ENCODE results near the gene CRYGD. TPM values are rescaled to one million over a fixed set of nuclear protein-coding genes. Genes with fewer than 3 reads are reported as not detected.
"Not testable (repeated sequence)": the region's sequence is repeated elsewhere in the genome, so short reads cannot be mapped to it uniquely, and the experiment has no call there.

Gene CRYGD
- not detected in 2 replicates for total RNA-seq (2014; rRNA removed; shearing (Covaris generic))

DNA sequence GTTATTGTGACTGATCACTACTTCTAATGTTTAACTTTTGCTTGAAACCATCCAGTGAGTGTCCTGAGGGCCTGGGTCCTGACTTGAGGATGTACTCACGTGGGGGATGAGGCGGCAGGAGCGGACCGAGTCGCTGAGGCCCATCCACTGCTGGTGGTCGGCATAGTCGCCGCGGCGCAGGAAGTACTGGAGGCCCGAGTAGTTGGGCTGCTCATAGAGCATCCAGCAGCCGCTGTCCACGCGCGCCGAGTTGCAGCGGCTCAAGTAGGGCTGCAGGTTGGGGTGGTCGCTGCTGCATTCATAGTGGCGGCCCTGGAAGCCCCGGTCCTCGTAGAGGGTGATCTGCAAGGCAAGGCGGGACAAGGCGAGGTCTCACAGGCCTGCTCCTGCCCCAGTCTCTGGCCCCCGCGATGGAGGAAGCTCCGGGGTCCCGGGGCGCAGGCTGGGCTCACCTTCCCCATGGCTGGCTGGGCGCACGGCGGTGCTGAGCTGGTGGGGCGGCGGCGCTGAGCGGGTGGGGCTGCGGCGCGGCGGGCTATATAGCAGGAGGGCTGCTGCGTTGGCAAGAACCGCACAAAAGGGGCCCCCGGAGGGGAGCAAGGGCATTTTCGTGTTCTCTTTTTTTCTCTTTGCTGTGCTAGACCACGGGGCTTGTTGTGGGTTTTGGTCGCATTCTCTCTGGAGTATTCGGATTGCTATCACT, at the start of gene CRYGD:
CRYGD (minus strand) TSS at position 512 of the 703 bp plus-strand sequence; CDS start at position 461, 51 bp downstream.
- not testable (repeated sequence) for DNase-seq (ENCODE audit: low spot score)

DNA sequence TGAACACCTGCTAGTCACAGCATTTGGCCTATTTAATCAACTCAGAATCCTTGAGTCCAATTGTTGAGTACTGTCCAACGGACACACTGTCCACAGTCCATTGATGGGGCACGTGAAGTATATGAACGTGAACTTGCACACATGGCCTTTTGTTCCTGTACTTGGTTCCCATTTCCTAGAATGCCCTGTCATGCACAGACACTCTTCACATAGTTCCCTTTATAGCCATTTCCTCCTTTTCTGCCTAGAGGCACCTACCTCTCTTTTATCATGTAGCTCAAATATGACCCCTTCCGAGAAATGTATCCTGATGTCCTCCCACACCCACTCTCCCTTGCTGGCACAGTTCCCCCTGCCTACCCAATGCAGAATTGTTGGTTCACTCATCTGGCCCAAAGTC, 47.8 kb upstream of the CRYGD start:
- no peak for DNase-seq (ENCODE audit: low spot score)

DNA sequence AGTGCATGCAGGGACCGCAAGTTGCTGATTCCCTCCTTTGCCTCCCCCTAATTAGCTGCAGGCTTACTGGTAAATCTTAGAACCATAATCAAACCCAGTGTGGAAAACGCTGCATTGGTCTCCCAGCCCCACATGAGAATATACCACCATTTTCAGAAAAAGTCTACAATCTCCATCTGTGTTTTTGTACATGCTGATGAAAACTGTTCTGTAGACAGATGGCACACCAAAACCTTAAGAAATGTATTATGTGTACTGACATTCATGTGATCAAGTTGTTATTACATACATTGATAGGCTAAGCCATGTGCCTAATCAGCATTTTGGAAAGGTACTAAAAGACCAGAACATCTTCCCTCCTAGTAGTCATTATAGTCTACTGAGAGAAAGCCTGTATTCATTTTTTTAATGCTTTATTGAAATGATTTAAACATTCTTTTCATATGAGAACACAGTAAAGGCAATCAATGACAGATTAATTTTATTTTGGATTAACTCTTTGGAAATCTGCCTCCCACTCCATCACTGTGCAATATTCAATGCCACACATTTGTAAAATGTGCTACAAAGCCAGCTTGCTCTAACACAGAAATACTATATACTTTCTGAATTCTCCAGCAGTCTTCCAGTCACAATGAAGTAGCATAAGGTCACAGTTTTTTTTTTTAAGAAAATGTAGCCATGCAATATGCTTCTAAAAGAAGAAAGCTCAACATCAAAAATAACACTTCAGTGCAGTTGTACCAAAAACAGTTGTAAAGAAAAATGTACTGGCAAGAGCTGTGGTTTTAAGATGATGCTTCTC, 40.8 kb upstream of the CRYGD start:
- DNase-seq (ENCODE audit: low spot score), result no peak

DNA sequence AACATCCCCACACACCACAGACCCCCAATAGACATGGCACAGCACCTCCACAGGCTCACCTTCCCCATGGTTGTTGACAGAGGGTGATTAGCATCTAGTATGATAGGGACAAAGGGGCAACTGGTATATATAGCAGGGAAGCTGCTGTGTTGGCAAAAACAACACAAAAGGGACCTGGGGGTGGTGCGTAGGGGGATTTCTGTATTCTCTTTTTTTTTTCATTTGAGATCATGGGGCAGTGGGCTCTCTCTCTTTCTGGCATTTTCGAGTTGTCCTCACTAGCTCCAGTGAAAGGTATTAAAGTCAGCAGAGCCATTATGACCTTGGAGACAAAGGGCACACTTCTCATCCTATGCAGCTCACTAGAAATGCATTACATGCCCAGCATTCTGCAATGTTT, 39.2 kb upstream of the CRYGD start, which contains the start of gene CRYGA:
CRYGA (minus strand) TSS at position 101 of the 400 bp plus-strand sequence; CDS start at position 68, 33 bp downstream.
- no peak for DNase-seq (ENCODE audit: low spot score)

DNA sequence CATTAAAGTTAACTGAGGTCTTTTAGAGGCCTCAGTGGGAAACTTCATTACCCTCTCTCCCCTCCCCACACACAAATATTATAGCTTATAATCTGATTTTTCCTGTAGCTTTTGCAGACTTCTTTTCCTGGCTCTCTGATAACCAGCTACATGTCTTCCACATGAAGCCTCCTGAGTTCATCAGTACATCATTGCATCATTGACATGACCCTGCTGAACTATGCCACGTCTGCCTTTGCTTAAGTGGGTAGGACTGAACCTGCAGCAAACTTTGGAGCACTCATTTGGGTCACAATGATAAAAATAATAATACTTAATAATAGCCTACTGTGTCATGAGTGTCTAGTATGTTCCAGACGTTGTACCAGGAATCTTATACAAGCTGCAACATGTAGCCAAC, 32.1 kb upstream of the CRYGD start:
- no peak for DNase-seq (ENCODE audit: low spot score)

DNA sequence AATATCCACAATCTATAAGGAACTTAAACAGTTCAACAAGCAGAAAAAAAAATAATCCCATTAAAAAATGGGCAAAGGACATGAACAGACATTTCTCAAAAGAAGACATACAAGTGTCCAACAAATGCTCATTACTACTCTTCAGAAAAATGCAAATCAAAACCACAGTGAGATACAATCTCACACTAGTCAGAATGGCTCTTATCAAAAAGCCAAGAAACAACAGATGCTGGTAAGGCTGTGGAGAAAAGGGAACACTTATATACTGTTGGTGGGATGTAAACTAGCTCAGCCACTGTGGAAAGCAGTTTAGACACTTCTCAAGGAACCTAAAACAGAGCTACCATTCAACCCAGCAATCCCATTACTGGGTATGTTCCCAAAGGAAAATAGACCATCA, 28.8 kb upstream of the CRYGD start:
- DNase-seq (ENCODE audit: low spot score), result no peak

DNA sequence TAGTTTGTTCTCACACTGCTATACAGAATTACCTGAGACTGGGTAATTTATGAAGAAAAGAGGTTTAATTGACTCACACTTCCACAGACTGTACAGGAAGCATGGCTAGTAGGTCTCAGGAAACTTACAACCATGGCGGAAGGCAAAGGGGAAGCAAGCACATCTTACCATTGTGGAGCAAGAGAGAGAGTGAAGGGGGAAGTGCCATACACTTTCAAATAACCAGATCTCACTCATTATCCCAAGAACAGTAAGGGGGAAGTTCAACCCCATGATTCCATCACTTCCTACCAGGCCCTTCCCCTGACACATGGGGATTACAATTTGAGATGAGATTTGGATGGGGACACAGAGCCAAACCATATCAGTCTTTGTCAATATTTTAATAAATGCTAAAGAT, 26.6 kb upstream of the CRYGD start:
- no peak for DNase-seq (ENCODE audit: low spot score)

DNA sequence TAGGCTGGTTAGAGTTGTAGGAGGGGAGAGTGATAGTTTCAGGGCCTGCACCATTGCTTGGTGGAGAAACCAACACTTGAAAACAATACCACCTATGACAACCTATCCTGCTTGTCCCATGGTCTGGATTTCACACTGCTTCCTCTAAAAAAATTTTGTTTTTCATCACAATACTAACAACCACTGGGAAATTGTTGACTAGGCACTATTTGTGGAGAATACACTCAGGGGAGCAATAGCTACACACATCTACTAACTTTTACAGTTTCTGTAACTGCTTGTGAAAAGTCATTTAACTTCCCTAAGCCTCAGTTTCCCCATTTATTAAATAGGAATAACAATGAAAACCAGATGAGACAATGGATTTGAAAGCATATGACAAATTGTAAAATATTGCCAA, 25.8 kb upstream of the CRYGD start:
- no peak for DNase-seq (ENCODE audit: low spot score)

DNA sequence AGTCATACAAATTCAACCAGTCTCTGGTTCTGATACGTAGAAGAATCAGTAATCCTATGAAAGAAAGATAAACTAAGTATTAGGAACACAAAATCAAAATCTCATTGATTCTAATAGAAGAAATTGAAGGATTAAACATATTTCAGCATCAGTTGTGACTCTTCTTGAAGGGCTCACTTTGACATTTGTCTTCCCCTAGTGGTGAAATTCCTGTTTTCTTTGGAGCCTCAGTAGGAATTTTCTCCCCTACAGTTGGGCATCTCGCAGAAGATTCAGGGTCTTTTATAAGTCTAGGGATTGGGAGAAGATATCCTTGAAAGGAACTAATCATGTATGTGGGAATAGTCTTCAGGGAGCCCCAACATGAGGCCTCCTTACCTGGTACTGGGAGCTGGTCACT, 24.5 kb upstream of the CRYGD start:
- no peak for DNase-seq (ENCODE audit: low spot score)

DNA sequence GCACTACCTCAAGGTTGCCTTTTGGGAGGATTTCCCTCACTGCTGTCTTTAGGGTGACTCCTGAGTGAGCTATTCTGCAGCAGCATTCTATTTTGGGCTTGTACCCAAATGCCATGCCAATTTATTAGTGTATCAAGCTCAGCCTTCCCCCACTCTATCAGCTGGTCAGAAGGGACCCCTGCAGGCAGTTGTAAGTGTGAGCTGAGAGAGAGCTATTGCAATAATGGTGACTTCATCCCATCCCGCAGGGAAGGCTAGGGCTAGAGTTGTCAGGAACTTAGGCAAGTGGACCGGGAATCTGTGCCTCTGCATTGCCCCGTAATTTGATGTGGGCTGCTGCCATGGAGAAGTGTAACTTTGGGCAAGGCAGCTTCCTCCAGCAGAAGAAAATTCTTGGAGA, 23.4 kb upstream of the CRYGD start:
- no peak for DNase-seq (ENCODE audit: low spot score)

DNA sequence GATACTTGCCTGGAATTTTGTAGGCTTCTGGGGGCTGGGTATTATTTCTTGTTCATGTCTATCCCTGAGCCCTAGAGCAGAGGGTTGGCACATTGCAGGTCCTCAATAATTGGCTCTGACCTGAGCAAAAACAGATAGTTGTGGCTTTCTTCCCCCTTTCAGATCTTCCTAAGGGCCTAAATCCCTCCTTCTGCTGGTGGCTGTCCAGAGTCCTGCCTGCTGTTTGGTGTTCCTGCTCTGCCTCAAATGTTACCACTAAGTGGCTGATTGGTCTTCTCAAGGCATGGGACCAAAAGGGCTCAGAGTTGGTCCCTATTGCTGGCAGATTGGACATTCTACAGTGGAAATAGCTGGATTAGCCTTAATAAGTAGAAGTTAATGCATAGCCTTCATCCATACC, 22.7 kb upstream of the CRYGD start:
- no peak for DNase-seq (ENCODE audit: low spot score)

DNA sequence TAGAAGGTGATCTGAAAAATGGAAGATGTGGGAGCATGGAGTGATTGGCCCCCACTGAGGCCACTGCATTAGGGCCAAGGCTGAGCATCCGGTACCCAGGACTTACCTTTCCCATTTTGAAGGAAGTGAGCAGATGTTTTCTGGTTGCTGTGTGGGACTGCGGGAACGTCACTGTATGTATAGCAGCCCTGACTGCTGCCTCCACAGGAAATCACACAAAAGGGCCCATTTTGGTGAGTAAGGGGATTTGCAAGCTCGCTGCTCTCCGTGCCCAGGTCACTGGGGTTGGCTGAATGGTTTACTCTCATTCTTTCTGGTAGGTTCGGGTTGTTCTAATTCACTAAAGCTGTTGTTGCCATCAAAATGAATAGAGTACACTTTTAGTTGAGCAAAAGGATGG, 21.7 kb upstream of the CRYGD start, which contains the start of gene CRYGB:
CRYGB (minus strand) TSS at position 153 of the 400 bp plus-strand sequence; CDS start at position 115, 38 bp downstream.
- no peak for DNase-seq (ENCODE audit: low spot score)

DNA sequence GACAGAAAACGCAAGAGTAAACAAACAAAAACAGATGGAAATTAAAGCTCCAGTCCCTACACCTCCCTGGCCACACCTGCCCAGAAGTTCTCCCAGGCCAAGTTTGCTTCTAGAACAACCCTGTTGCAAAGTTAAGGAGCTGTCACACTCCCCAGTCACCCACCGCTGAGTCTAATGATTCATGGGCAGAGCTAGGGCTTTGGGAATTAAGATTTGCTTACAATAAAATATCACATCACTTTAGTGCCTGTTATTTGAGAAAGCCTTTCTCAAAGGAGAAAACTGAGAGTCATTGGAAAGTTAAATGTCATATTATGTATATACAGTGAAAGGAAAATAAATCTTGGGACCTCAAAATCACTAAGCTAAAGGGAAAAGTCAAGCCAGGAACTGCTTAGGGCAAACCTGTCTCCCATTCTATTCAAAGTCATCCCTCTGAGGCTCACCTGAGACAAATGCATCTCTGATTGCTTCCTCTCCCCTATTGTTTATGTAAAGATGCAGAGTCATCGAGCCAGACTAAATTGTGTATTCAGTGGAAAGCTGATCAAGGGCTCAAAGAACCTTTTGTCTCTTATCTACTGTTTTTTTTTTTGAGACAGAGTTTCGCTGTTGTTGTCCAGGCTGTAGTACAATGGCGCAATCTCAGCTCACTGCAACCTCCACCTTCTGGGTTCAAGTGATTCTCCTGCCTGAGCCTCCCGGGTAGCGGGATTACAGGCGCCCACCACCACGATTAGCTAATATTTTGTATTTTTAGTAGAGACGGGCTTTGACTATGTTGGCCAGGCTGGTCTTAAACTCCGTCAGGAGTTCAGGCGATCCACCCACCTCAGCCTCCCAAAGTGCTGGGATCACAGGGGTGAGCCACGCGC, 18.8 kb upstream of the CRYGD start:
- no peak for DNase-seq (ENCODE audit: low spot score)

DNA sequence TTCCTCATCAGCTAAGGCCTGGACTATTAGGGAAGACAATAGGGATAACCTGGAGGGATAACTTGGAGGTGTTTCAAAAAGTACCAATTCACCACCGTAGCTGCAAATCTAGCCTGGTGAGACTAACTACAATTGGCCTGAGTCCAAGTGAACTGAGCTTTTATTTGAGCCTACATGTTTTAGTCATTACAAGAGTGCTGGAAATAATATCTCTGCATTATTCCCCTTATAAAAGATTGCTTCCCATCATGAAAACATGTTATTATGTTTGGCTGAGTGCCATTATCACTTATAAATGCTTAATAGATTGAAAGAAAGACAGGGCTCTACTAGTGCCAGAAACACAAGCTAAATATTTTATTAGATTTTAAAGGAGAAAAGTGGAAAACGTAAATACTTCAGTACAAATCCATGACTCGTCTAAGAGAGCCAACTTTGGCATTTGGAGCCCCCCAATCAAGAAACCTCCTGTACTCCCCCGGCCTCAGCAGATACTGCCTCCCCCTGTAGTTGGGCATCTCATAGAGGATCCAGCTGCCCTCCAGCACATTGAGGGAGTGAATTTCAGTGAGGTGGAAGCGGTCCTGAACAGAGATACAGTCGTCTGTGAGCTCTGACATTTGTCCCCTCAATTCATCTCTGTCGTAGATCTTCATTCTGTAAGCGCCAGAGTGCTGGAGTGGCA, 18.1 kb upstream of the CRYGD start:
- DNase-seq (ENCODE audit: low spot score), result peak; percentile 13

DNA sequence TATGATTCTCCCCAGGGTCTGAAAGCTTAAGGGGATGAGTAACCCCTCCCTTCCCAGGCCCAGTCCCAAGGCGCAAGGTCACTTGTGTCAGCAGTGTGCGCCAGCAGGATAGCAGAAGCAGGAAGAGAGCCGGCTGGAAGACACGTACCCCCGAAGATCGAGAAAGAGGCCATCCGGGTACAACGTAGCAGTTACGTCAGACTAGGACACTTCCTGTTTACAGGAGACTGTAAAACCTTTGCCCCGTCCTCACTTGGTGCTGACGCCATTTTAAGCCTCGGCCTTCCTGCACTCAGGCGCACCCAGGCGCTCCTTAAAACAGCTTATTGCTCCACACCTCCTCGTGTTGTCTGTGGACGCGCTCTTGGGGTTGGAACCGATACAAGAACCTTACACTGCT, 15.1 kb upstream of the CRYGD start:
- no peak for DNase-seq (ENCODE audit: low spot score)

DNA sequence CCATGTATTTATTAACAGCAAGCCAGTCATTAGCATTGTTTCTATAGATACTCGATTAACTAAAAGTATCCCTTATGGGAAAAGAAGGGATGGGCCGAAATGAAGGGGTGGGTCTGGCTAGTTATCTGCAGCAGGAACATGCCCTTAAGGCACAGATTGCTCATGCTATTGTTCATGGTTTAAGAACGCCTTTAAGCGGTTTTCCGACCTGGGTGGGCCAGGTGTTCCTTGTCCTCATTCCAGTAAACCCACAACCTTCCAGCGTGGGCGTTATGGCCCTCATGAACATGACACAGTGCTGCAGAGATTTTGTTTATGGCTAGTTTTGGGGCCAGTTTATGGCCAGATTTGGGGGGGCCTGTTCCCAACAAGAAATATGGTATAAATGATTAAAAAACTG, 14.0 kb upstream of the CRYGD start:
- DNase-seq (ENCODE audit: low spot score), result not testable (repeated sequence)

DNA sequence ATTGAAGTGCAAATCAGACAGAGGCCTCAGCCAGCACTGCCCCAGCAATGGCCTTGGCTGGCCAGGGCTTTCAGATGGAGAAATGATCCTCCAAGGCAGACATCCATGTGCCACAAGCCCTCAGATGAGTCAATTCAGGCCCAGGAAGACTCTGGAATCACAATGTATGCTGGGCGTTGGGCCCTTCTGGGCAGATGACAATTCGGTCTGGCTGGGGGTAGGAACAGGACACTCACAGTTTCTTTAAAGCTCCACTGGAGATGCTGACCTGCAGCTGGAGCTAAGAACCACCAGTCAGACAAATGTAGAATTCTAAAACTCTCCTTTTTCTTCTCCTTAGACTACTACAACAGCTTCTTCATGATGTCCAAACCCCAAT, 12.4 kb upstream of the CRYGD start:
- DNase-seq (ENCODE audit: low spot score), result no peak

DNA sequence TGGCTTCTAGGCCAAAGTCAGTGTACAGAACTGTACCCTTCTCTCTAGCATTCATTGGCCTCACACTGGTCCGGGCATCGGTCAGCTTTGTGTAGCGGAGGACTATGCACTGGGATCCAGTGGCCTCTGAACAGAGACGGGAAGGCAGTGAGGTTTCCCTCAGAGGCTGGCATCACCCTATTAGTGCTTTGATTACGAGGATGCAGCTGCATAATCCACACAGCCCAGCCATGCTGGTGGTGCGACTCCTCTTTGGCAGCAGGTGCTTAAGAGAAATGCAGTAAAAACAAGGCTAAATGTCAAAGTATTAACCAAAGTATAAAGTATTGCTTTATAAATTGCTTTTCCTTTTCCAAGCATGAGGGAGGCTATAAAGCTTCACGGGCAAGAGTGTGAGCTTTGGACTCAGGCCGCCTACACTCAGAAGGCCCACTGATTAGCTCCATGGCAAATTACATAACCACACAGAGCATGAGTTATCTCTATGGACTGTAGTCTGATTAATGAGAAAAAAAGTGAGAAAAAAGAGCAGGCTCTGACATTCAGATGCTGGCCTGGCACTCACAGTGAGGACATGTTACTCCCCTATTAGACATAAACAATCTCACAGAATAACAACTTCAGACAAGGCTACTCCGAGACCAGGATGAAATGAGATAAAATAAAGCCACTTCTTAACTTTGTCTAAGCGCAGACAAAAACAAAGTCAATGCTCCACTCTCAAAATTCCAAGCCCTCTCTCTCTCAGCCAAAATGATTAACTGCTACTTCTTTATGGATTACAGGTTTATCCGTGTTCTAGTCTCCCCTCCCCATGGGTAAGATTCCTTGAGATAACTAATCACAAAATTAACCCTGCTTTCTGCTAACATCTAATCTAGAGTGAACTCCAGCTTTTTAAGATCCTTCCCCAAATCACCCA, 11.7 kb upstream of the CRYGD start:
- DNase-seq (ENCODE audit: low spot score), result no peak

DNA sequence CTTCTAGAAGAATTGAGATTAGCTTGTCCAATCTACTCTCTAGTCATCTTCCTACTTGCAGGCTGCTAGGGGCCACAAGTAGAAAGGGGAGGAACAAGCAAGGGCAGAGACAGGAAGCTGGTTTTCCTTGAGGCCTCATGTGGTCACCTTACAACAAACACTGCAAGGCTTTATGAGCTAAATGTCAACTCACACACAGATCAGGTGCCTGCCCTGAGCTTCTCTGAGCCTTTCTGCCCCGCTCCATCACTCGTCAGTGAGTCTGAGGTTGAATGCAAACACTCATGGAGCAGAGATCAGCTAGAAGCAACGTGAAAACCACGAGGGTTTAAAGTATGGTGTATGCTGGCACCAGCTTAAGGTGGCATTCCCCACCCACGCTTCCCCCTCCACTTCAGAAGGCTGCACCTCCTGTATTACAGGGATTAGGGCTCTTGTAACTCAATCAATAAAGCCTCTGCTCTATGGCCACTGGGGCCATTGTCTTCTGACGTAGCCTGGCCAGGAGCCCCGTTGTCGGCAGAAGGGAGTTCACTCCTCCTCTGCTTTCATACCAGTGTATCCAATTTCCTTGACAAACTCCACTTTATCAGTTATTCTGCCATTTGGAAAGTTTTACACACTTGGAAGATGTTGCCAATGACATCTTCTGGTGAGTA, 10.7 kb upstream of the CRYGD start:
- peak; percentile 28 for DNase-seq (ENCODE audit: low spot score)

DNA sequence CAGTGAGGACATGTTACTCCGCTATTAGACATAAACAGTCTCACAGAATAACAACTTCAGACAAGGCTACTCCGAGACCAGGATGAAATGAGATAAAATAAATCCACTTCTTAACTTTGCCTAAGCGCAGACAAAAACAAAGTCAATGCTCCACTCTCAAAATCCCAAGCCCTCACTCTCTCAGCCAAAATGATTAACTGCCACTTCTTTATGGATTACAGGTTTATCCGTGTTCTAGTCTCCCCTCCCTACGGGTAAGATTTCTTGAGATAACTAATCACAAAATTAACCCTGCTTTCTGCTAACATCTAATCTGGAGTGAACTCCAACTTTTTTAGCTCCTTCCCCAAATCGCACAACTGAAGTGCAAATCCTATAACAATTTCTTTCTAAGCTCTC, 6.4 kb upstream of the CRYGD start:
- no peak for DNase-seq (ENCODE audit: low spot score)

All from HT-29 (cell line).